ENCODE measurements around the gene TMEM200A. TPM values are rescaled to one million over a fixed set of nuclear protein-coding genes. Genes with fewer than 3 reads are reported as not detected.

Gene TMEM200A
- total RNA-seq, 2 experiments from 2014 or later, result 2.6 to 3.1 TPM

GRCh38 chr6:130366107-130367005 is 539 bp downstream of the TMEM200A start:
- H3K4me1 Mint-ChIP-seq, result peaks cover 19% of the 10 kb centered on the region
- CTCF ChIA-PET, result interaction anchor here (1.0 to 1.6 kb wide), 3 partner anchors 16 to 332 kb away, joined by 3 to 9 read pairs (median 3); no protein-coding TSS in a partner anchor
- H3K9me3 Mint-ChIP-seq, result peaks cover 2% of the 10 kb centered on the region
- peaks cover 3% of the 10 kb centered on the region for H3K36me3 Mint-ChIP-seq (ENCODE audit: low read depth)
- peak overlapping the region; percentile 70 for H3K4me3 Mint-ChIP-seq
- H3K27me3 Mint-ChIP-seq, result peaks cover 48% of the 10 kb centered on the region
- peak; percentile 8 for DNase-seq
- H3K27ac Mint-ChIP-seq, result no peak overlapping the region
- POLR2A ChIA-PET, result interaction anchor here (0.5 kb wide), 1 partner anchor 210 kb away, joined by 3 read pairs; no protein-coding TSS in a partner anchor

- peaks cover 50% of the 10 kb centered on the region for H3K27me3 Mint-ChIP-seq
- H3K4me1 Mint-ChIP-seq, result peaks cover 19% of the 10 kb centered on the region
- H3K9me3 Mint-ChIP-seq, result no peaks in the 10 kb centered on the region
- H3K4me3 Mint-ChIP-seq, result no peak overlapping the region
- H3K27ac Mint-ChIP-seq, result no peak overlapping the region
- ChIA-PET CTCF (interaction anchor here (0.9 to 1.2 kb wide), 2 partner anchors 27 to 330 kb away, joined by 3 read pairs; no protein-coding TSS in a partner anchor), POLR2A (no interaction called here)
- H3K36me3 Mint-ChIP-seq (ENCODE audit: low read depth), result peaks cover 3% of the 10 kb centered on the region
- no peak for DNase-seq
These were observed 1.9 kb downstream of the TMEM200A start for GRCh38 chr6:130367767-130368166.

GRCh38 chr6:130368576-130368975 is 2.8 kb downstream of the TMEM200A start:
- no peak overlapping the region for H3K4me3 Mint-ChIP-seq
- H3K9me3 Mint-ChIP-seq, result no peaks in the 10 kb centered on the region
- no peak for DNase-seq
- peaks cover 42% of the 10 kb centered on the region for H3K27me3 Mint-ChIP-seq
- ChIA-PET POLR2A (no interaction called here), CTCF (interaction anchor here (0.9 to 1.2 kb wide), 2 partner anchors 26 to 329 kb away, joined by 3 read pairs; no protein-coding TSS in a partner anchor)
- peaks cover 19% of the 10 kb centered on the region for H3K4me1 Mint-ChIP-seq
- H3K27ac Mint-ChIP-seq, result no peak overlapping the region
- H3K36me3 Mint-ChIP-seq (ENCODE audit: low read depth), result peaks cover 3% of the 10 kb centered on the region

GRCh38 chr6:130369831-130370230 is 4.0 kb downstream of the TMEM200A start:
- Mint-ChIP-seq H3K27me3 (peaks cover 35% of the 10 kb centered on the region), H3K27ac (no peak overlapping the region), H3K9me3 (no peaks in the 10 kb centered on the region), H3K4me3 (no peak overlapping the region), H3K4me1 (peaks cover 13% of the 10 kb centered on the region), H3K36me3 (ENCODE audit: low read depth) (peaks cover 3% of the 10 kb centered on the region)
- CTCF ChIA-PET, result interaction anchor here (1.0 kb wide), 1 partner anchor 328 kb away, joined by 5 read pairs; no protein-coding TSS in a partner anchor
- POLR2A ChIA-PET, result no interaction called here
- DNase-seq, result no peak

- CTCF ChIA-PET, result interaction anchor here (0.8 kb wide), 1 partner anchor 13 kb away, joined by 3 read pairs; no protein-coding TSS in a partner anchor
- peaks cover 4% of the 10 kb centered on the region for H3K4me1 Mint-ChIP-seq
- H3K27ac Mint-ChIP-seq, result no peak overlapping the region
- POLR2A ChIA-PET, result no interaction called here
- no peaks in the 10 kb centered on the region for H3K9me3 Mint-ChIP-seq
- H3K27me3 Mint-ChIP-seq, result peaks cover 27% of the 10 kb centered on the region
- no peak overlapping the region for H3K4me3 Mint-ChIP-seq
- peaks cover under 1% of the 10 kb centered on the region for H3K36me3 Mint-ChIP-seq (ENCODE audit: low read depth)
- no peak for DNase-seq
These were observed 6.2 kb downstream of the TMEM200A start for GRCh38 chr6:130371921-130372420.

GRCh38 chr6:130372786-130373185 is 7.0 kb downstream of the TMEM200A start:
- Mint-ChIP-seq H3K4me1 (peaks cover 4% of the 10 kb centered on the region), H3K9me3 (no peaks in the 10 kb centered on the region), H3K27me3 (peaks cover 23% of the 10 kb centered on the region), H3K27ac (no peak overlapping the region), H3K36me3 (ENCODE audit: low read depth) (no peaks in the 10 kb centered on the region), H3K4me3 (no peak overlapping the region)
- CTCF ChIA-PET, result interaction anchor here (0.9 kb wide), 1 partner anchor 326 kb away, joined by 3 read pairs; no protein-coding TSS in a partner anchor
- no peak for DNase-seq
- POLR2A ChIA-PET, result no interaction called here

GRCh38 chr6:130373992-130374391 is 8.2 kb downstream of the TMEM200A start:
- no peak for DNase-seq
- CTCF ChIA-PET, result no interaction called here
- POLR2A ChIA-PET, result interaction anchor here (0.6 kb wide), 1 partner anchor 324 kb away, joined by 3 read pairs; no protein-coding TSS in a partner anchor

GRCh38 chr6:130376936-130377335 is 11.1 kb downstream of the TMEM200A start:
- Mint-ChIP-seq H3K9me3 (no peaks in the 10 kb centered on the region), H3K27ac (no peak overlapping the region), H3K4me3 (no peak overlapping the region), H3K36me3 (ENCODE audit: low read depth) (peaks cover 5% of the 10 kb centered on the region), H3K27me3 (peaks cover 4% of the 10 kb centered on the region), H3K4me1 (peaks cover 16% of the 10 kb centered on the region)
- DNase-seq, result no peak
- CTCF ChIA-PET, result no interaction called here
- POLR2A ChIA-PET, result no interaction called here

More at GRCh38 chr6:130373992-130374391, 8.2 kb downstream of the TMEM200A start:
- Mint-ChIP-seq H3K4me1 (peaks cover 4% of the 10 kb centered on the region), H3K4me3 (no peak overlapping the region), H3K9me3 (no peaks in the 10 kb centered on the region), H3K36me3 (ENCODE audit: low read depth) (no peaks in the 10 kb centered on the region), H3K27ac (no peak overlapping the region), H3K27me3 (peaks cover 12% of the 10 kb centered on the region)

GRCh38 chr6:130377371-130377770 is 11.6 kb downstream of the TMEM200A start:
- H3K4me1 Mint-ChIP-seq, result peaks cover 20% of the 10 kb centered on the region
- ChIA-PET CTCF (no interaction called here), POLR2A (no interaction called here)
- no peaks in the 10 kb centered on the region for H3K9me3 Mint-ChIP-seq
- peaks cover 2% of the 10 kb centered on the region for H3K27me3 Mint-ChIP-seq
- no peak overlapping the region for H3K27ac Mint-ChIP-seq
- peaks cover 5% of the 10 kb centered on the region for H3K36me3 Mint-ChIP-seq (ENCODE audit: low read depth)
- DNase-seq, result no peak
- H3K4me3 Mint-ChIP-seq, result no peak overlapping the region

GRCh38 chr6:130377915-130378314 is 12.1 kb downstream of the TMEM200A start:
- no peaks in the 10 kb centered on the region for H3K9me3 Mint-ChIP-seq
- ChIA-PET POLR2A (no interaction called here), CTCF (no interaction called here)
- H3K36me3 Mint-ChIP-seq (ENCODE audit: low read depth), result peaks cover 5% of the 10 kb centered on the region
- no peak for DNase-seq
- H3K27me3 Mint-ChIP-seq, result peaks cover 2% of the 10 kb centered on the region
- H3K4me3 Mint-ChIP-seq, result no peak overlapping the region
- H3K27ac Mint-ChIP-seq, result no peak overlapping the region
- peaks cover 25% of the 10 kb centered on the region for H3K4me1 Mint-ChIP-seq

- peaks cover 2% of the 10 kb centered on the region for H3K27me3 Mint-ChIP-seq
- no peak overlapping the region for H3K4me3 Mint-ChIP-seq
- ChIA-PET POLR2A (no interaction called here), CTCF (interaction anchor here (1.0 kb wide), 1 partner anchor 14 kb away, joined by 3 read pairs; no protein-coding TSS in a partner anchor)
- peaks cover 25% of the 10 kb centered on the region for H3K4me1 Mint-ChIP-seq
- no peak overlapping the region for H3K27ac Mint-ChIP-seq
- DNase-seq, result no peak
- no peaks in the 10 kb centered on the region for H3K9me3 Mint-ChIP-seq
- peaks cover 5% of the 10 kb centered on the region for H3K36me3 Mint-ChIP-seq (ENCODE audit: low read depth)
These were observed 13.4 kb downstream of the TMEM200A start for GRCh38 chr6:130379223-130379622.

GRCh38 chr6:130381012-130381411 is 15.2 kb downstream of the TMEM200A start:
- peaks cover 5% of the 10 kb centered on the region for H3K36me3 Mint-ChIP-seq (ENCODE audit: low read depth)
- no peaks in the 10 kb centered on the region for H3K9me3 Mint-ChIP-seq
- ChIA-PET POLR2A (no interaction called here), CTCF (interaction anchor here (1.4 kb wide), 1 partner anchor 9 kb away, joined by 3 read pairs; no protein-coding TSS in a partner anchor)
- H3K4me3 Mint-ChIP-seq, result no peak overlapping the region
- H3K27ac Mint-ChIP-seq, result peak overlapping the region; percentile 63
- DNase-seq, result no peak
- peaks cover 25% of the 10 kb centered on the region for H3K4me1 Mint-ChIP-seq
- peaks cover 2% of the 10 kb centered on the region for H3K27me3 Mint-ChIP-seq
